Measurements from ENCODE around the gene MOCOS. TPM values are rescaled to one million over a fixed set of nuclear protein-coding genes. Genes with fewer than 3 reads are reported as not detected.

MOCOS gene
- total and polyA plus RNA-seq, 2 of the 8 experiments (the other 6 are each of a cell fraction or from before 2014, with no cell fraction given), result 4.7 to 5.8 TPM

DNA sequence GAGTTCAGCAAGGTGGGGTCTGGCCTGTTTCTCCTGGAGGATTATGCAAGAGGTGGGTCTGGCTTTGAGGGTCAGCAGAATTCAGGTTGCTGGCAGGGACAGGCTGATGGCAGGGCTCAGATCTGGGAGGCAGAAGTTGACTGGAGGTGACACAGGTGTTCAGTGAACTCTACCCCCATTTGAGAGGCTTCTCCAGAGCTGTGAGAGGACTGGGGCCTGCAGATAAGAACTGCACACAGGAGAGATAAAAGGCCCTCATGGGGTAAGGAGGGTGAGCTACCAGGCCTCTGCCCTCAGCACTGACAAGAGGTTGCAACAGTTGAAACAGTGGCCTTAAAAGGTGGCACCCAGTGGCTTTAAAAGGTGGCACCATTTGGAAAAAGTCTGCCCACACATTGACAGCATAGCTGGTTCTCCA, 13.1 kb downstream of the MOCOS start (continued):
- TF ChIP-seq RAD21 (IDR thresholded peaks at IDR 0.05 in 1 of 2, conservative IDR thresholded peaks at IDR 0.05 in 1 of 2; ENCODE audit: low read depth in 2 of 2, low read length in 2 of 2) (no peak), TAF7 (optimal IDR thresholded peaks at IDR 0.05; ENCODE audit: borderline replicate concordance, low read depth, low read length) (no peak), CREB1 (IDR thresholded peaks at IDR 0.05) (no peak)

Measured in H1 (cell line).